Measurements from ENCODE around the gene ABCA7. TPM values are rescaled to one million over a fixed set of nuclear protein-coding genes. Genes with fewer than 3 reads are reported as not detected.

The ABCA7 gene
- total and polyA plus RNA-seq, 2 of the 13 experiments (the other 11 are each of a cell fraction or from before 2014, with no cell fraction given), result 4.4 to 32.4 TPM

- TF ChIP-seq ZNF687 (CRISPR knock-in tag; IDR thresholded peaks at IDR 0.05), result peak; percentile 59
- no peak for TF ChIP-seq ZNF138 (CRISPR knock-in tag; IDR thresholded peaks at IDR 0.05; ENCODE audit: low read depth)
- TF ChIP-seq AGO1 (IDR thresholded peaks at IDR 0.05; ENCODE audit: low read depth, low read length, poor library complexity, severe bottlenecking), result no peak
- TF ChIP-seq ZNF776 (CRISPR knock-in tag; IDR thresholded peaks at IDR 0.05), result peak; percentile 59; the same call in 1 of the 2 replicates
- TF ChIP-seq FOXC1 (CRISPR knock-in tag; IDR thresholded peaks at IDR 0.05; ENCODE audit: borderline replicate concordance), result no peak
- TF ChIP-seq ZNF530 (CRISPR knock-in tag; IDR thresholded peaks at IDR 0.05; ENCODE audit: low read depth), result no peak
- TF ChIP-seq ZNF816 (CRISPR knock-in tag; IDR thresholded peaks at IDR 0.05; ENCODE audit: borderline replicate concordance), result no peak
- no peak for TF ChIP-seq FOXA3 (CRISPR knock-in tag; IDR thresholded peaks at IDR 0.05)
- 0 out of 2 replicates have a peak, but pooled peaks have one; percentile 26 for TF ChIP-seq ZNF12 (CRISPR knock-in tag; IDR thresholded peaks at IDR 0.05)
- TF ChIP-seq POLR2G (IDR thresholded peaks at IDR 0.05; ENCODE audit: low read depth, low read length), result no peak
- no peak for TF ChIP-seq ZNF563 (CRISPR knock-in tag; IDR thresholded peaks at IDR 0.05)
- no peak for TF ChIP-seq ZNF616 (CRISPR knock-in tag; IDR thresholded peaks at IDR 0.05; ENCODE audit: low read depth)
- TF ChIP-seq HIC2 (CRISPR knock-in tag; IDR thresholded peaks at IDR 0.05; ENCODE audit: low read depth), result no peak
- TF ChIP-seq ESRRA (CRISPR knock-in tag; IDR thresholded peaks at IDR 0.05; ENCODE audit: low read depth), result no peak; the same call in 1 of the 2 replicates
- no peak for TF ChIP-seq KLF15 (CRISPR knock-in tag; IDR thresholded peaks at IDR 0.05; ENCODE audit: borderline replicate concordance)
Measured at GRCh38 chr19:1065606-1066109, 25.8 kb downstream of the ABCA7 start (continued).

Data from HepG2 (cell line).